HUES6 (cell line): ENCODE results near the gene COMMD7.
"Not testable (repeated sequence)": the region's sequence is repeated elsewhere in the genome, so short reads cannot be mapped to it uniquely, and the experiment has no call there.

Experiments used
- H3K27ac ChIP-seq: 2 replicates; pipeline ENCODE4 v1.7.0; 2013; ENCODE audit warnings: low read depth, mild to moderate bottlenecking, low read length, inconsistent platforms
- H3K27me3 ChIP-seq: 2 replicates; pipeline ENCODE4 v1.6.1; 2013; ENCODE audit warnings: low read length; ENCODE audit not compliant: control insufficient read depth, insufficient read depth
- H3K36me3 ChIP-seq: 2 replicates; pipeline ENCODE4 v1.6.1; 2013; ENCODE audit warnings: low read length; ENCODE audit not compliant: control insufficient read depth, insufficient read depth
- H3K4me1 ChIP-seq: 2 replicates; pipeline ENCODE4 v1.6.1; 2013; ENCODE audit warnings: low read length; ENCODE audit not compliant: control insufficient read depth, insufficient read depth
- H3K4me3 ChIP-seq: 2 replicates; pipeline ENCODE4 v1.5.1; 2013; ENCODE audit warnings: low read depth, low read length
- H3K9ac ChIP-seq: one replicate; pipeline ENCODE4 v1.6.1; 2013; ENCODE audit warnings: mild to moderate bottlenecking, low read length
- H3K9me3 ChIP-seq: 2 replicates; pipeline ENCODE4 v1.6.1; 2013; ENCODE audit warnings: low read depth, low read length; ENCODE audit not compliant: control insufficient read depth, insufficient read depth

The COMMD7 gene

DNA sequence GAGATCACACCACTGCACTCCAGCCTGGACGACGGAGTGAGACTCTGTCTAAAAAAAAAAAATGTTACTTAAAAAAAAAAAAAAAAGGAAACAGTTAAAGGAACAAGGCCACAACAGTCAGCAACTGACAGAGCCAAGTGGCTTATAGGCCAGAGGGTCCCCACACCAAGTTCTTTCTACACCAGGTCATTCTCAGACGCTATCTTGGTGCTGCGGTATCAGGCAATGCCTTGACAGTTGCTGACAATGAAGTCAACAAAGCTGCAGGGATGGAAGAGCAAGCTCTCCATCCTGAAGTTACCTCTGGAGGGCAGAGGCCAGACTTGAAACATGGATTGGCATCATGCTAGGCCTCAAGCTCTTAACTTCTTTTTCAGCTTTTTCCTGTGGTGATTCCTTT, 31.9 kb downstream of the COMMD7 start:
- Histone ChIP-seq H3K27me3 (no peaks in the 10 kb centered on the region), H3K9me3 (no peaks in the 10 kb centered on the region), H3K36me3 (peaks cover 15% of the 10 kb centered on the region), H3K4me1 (peaks cover 20% of the 10 kb centered on the region), H3K4me3 (no peak overlapping the region), H3K27ac (no peak overlapping the region), H3K9ac (no peak overlapping the region)

DNA sequence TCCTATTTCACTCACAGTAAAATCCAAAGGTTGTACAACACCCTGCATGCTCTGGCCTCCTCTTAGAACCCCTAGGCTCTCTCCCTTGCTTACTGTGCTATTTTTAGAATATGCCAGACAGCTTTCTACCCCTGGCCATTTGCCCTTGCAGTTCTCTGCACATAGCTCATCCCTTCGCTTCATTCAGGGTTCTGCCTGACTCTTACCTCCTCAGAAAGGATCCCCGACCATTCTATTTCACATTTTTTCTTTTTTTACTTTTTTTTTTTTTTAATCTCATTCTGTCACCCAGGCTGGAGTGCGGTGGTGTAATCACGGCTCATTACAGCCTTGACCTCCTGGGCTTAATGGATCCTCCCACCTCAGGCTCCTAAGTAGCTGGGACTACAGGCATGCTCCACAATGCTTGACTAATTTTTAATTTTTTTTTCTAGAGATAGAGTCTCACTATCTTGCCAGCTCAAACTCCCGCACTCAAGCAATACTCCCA, 33.6 kb downstream of the COMMD7 start:
- no peaks in the 10 kb centered on the region for H3K9me3 ChIP-seq
- H3K27ac ChIP-seq: no peak overlapping the region
- H3K27me3 ChIP-seq: no peaks in the 10 kb centered on the region
- no peak overlapping the region for H3K9ac ChIP-seq
- peaks cover 15% of the 10 kb centered on the region for H3K36me3 ChIP-seq
- H3K4me3 ChIP-seq: no peak overlapping the region
- H3K4me1 ChIP-seq: peaks cover 20% of the 10 kb centered on the region

DNA sequence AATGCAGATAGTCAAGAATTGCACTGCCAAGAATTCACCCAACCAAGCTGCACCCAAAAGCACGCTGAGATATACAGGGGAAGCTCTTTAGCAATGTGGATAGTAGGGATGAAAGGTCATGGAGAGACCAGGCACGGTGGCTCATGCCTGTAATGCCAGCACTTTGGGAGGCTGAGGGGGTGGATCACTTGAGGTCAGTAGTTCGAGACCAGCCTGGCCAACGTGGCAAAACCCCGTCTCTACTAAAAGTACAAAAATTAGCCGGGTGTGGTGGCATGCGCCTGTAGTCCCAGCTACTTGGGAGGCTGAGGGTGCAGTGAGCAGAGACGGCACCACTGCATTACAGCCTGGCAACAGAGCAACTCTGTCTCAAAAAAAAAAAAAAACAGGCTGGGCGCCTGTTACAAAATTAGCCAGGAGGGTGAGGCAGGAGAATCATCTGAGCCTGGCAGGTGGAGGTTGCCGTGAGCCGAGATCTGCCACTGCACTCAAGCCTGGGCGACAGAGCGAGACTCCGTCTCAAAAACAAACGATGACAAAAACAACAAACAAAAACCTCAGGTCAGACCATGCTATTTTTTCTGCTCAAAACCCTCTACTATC, 34.1 kb downstream of the COMMD7 start:
- H3K9me3 ChIP-seq, H3K27ac ChIP-seq, H3K4me3 ChIP-seq, H3K9ac ChIP-seq, H3K27me3 ChIP-seq: not testable (repeated sequence)
- peaks cover 20% of the 10 kb centered on the region for H3K4me1 ChIP-seq
- H3K36me3 ChIP-seq: peaks cover 20% of the 10 kb centered on the region

DNA sequence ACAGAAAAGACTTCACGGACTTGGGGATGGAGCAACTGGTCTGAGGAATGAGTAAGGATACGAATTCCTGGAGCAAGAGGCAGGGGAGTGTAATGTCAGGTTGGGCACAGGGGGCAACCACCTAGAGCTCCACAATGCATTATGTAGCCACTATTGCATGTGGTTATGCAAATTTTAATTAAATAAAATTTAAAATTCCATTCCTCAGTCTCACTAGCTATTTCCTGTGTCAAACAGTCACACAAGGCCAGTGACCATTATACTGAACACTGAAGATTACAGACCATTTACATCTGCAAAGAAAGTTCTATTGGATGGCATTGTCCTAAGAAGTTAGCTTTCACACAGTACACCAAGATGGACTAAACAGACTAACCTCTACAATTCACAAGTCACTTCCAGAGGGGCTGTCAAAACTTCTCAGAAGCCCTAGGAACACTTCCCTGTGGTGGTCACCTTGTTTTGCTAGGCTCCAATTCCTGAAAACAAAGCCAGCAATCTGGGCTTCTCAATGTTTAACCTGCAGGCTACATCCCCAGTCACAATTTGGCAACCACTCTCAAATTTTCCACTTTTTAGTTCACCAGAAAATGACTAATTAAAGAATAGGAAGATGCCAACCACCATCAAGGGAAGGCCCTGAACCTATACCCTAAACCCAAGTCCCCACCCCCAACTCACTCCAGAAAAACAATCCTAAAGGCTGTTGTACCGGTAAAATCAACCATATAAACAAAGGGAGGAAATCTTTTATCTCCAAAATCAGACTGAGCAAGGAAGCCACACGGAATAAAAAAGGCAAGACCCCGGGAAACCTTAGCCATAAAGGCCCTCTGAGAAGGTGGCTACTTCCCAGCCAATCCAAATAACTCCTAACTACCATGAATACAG, 35.3 kb downstream of the COMMD7 start:
- no peaks in the 10 kb centered on the region for H3K9me3 ChIP-seq
- H3K4me3 ChIP-seq: no peak overlapping the region
- peaks cover 25% of the 10 kb centered on the region for H3K36me3 ChIP-seq
- H3K4me1 ChIP-seq: peaks cover 20% of the 10 kb centered on the region
- peak overlapping the region; percentile 29; the same call in 1 of the 2 replicates for H3K27ac ChIP-seq
- no peak overlapping the region for H3K9ac ChIP-seq
- no peaks in the 10 kb centered on the region for H3K27me3 ChIP-seq

DNA sequence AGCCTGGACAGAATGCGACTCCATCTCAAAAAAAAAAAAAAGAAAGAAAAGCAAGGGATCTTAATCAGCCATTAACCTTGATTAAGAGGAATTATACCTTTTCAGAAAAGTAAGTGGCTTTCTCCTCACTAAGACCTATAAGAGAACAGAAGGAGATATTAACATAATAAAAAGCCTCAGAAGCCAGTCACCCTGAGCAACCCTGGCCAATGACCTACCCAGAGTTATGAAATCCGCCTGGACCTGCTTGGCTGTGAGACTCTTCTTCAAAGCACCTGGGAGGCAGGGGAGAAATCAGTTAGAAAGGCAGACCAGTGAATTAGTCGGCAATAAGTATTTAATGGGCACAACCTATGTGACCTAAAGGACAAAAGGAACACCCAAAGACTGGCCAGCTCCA, 36.8 kb downstream of the COMMD7 start:
- H3K36me3 ChIP-seq: peaks cover 36% of the 10 kb centered on the region
- H3K27ac ChIP-seq: no peak overlapping the region
- no peak overlapping the region for H3K9ac ChIP-seq
- H3K27me3 ChIP-seq: no peaks in the 10 kb centered on the region
- H3K4me1 ChIP-seq: peaks cover 23% of the 10 kb centered on the region
- H3K4me3 ChIP-seq: no peak overlapping the region
- no peaks in the 10 kb centered on the region for H3K9me3 ChIP-seq

DNA sequence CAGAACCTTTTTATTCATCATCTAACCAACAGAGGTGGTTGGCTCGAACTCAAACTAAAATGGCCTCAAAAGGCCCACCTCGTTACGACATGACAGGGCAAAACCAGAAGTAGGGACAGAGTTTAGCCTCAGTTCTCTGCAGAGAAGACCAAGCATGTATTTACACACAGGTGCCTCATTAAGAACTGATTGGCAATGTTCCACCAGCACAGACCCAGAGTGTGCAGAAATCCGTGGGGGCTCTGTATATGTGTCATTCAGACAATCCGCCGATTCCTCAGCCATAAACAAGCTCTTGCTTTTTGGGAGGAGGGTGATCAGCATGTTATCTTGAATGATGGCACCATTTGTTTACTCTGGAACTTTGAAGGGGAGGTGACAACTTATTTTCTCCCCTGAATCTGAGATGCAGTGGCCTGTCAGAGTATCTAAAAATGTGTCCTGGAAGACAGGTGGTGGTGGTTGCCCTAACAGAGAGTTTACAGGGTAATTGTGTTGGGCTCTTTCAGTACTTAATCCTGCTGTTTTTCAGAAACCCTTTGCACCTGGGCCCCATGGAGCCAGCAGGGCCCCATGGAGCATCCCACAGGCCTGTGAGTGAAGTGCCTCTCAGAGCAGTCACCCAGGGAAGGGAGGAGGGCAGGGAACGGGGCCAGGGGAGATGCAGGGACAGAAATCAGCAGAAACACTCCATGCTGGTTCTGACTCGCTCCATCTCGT, 40.4 kb downstream of the COMMD7 start:
- Histone ChIP-seq H3K4me1 (peaks cover 10% of the 10 kb centered on the region), H3K4me3 (no peak overlapping the region), H3K27me3 (no peaks in the 10 kb centered on the region), H3K9me3 (no peaks in the 10 kb centered on the region), H3K9ac (no peak overlapping the region), H3K36me3 (peaks cover 40% of the 10 kb centered on the region), H3K27ac (no peak overlapping the region)

DNA sequence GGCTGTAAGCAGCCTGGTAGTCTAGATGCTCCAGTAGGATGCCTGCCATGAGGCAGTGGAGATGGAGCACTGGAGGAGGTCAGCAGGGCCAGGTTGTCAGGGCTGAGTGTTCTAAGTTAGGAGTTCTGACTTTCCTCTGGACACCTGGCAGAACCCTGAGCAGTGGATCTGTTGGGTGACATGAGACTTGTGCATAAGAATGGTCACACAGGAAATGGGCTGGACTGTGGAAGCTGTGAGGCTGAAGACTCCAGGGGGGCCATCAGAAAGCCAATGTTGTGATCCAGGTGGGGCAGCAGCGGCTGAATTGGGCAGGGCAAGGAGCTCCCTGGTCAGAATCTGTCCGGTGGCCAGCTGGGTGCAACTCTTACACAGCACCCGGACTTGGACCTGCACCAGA, 45.7 kb downstream of the COMMD7 start:
- no peaks in the 10 kb centered on the region for H3K27me3 ChIP-seq
- H3K4me1 ChIP-seq: peaks cover 6% of the 10 kb centered on the region
- no peaks in the 10 kb centered on the region for H3K9me3 ChIP-seq
- no peak overlapping the region for H3K4me3 ChIP-seq
- peaks cover 15% of the 10 kb centered on the region for H3K36me3 ChIP-seq
- no peak overlapping the region for H3K9ac ChIP-seq
- no peak overlapping the region for H3K27ac ChIP-seq

DNA sequence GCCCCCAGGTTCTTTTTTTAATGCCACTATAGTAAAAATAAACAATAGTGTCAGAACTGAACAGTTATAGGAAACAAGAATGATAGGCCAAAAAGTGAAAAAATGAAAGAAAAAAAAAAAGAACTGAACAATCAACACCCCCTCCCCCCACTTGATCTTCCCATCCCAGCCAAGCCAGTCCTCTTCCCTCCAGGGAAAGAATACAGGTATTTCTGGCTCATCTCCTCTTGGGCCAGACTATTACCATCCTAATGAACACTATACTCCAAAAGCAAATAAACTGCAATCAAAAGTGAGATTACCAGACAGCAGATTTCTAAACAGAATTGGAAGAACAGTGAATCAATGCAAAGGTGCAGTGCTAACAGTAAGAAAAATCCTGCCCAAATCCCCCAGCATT, 48.2 kb downstream of the COMMD7 start:
- peaks cover 6% of the 10 kb centered on the region for H3K4me1 ChIP-seq
- no peak overlapping the region for H3K4me3 ChIP-seq
- no peaks in the 10 kb centered on the region for H3K27me3 ChIP-seq
- H3K27ac ChIP-seq: no peak overlapping the region
- peaks cover 3% of the 10 kb centered on the region; the same call in 1 of the 2 replicates for H3K36me3 ChIP-seq
- H3K9ac ChIP-seq: no peak overlapping the region
- H3K9me3 ChIP-seq: no peaks in the 10 kb centered on the region

DNA sequence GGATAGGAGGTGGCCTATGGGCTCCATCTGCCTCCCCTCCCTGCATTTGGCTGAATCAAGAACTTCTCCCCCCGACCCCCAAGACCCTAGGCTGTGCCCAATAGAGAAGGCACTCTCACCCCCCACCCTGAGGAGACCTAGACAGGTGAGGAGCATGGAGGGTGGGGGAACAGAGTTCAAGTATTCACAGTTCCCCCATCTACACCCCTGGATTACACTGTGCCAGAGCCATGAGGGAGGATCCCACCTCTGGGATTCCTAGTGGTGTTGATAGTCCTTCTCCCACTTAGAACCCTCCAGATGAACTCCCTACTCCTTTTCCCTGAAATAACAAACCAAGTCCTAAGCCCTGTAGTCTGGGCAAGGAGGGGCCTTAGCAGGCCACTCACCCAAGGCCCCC, 54.3 kb downstream of the COMMD7 start:
- H3K27ac ChIP-seq, H3K9ac ChIP-seq, H3K4me1 ChIP-seq, H3K27me3 ChIP-seq, H3K9me3 ChIP-seq, H3K36me3 ChIP-seq, H3K4me3 ChIP-seq: not testable (repeated sequence)

DNA sequence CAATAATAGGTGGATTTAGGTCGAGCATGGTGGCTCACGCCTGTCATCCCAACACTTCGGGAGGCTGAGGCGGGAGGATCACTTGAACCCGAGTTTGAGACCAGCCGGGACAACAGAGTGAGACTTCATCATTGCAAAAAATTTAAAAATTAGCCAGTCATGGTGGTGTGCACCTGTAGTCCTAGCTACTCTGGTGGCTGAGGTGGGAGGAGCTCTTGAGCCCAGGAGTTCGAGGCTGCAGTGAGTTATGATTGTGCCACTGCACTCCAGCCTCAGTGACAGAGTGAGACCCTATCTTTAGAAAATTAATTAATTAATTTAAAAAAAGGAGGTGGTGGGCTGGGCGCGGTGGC, 56.1 kb downstream of the COMMD7 start:
- H3K9ac ChIP-seq: no peak overlapping the region
- H3K27ac ChIP-seq: no peak overlapping the region
- no peaks in the 10 kb centered on the region for H3K9me3 ChIP-seq
- H3K4me1 ChIP-seq: peaks cover 10% of the 10 kb centered on the region
- no peaks in the 10 kb centered on the region for H3K27me3 ChIP-seq
- H3K36me3 ChIP-seq: no peaks in the 10 kb centered on the region
- no peak overlapping the region for H3K4me3 ChIP-seq
